ENCODE measurements around the gene MATR3. TPM values are rescaled to one million over a fixed set of nuclear protein-coding genes. Genes with fewer than 3 reads are reported as not detected.

Gene MATR3
- total RNA-seq, 2 donors from 2014 or later: 194 to 264 TPM

DNA sequence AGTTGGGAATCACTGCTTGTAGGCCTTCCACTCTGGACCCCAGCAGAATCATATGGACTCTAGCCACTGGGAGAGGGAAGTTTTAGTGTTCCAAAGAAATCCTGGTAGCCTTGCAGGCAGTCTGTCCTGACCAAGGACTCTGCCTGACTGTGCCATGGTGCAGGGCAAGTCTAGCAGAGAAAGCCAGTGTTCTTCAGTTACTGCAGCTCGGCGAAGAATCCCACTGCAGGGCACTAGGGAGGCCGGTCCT, 20.3 kb upstream of the MATR3 start:
- H3K4me3 ChIP-seq: peak overlapping the region; percentile 80
- TF ChIP-seq, protein P1, sequence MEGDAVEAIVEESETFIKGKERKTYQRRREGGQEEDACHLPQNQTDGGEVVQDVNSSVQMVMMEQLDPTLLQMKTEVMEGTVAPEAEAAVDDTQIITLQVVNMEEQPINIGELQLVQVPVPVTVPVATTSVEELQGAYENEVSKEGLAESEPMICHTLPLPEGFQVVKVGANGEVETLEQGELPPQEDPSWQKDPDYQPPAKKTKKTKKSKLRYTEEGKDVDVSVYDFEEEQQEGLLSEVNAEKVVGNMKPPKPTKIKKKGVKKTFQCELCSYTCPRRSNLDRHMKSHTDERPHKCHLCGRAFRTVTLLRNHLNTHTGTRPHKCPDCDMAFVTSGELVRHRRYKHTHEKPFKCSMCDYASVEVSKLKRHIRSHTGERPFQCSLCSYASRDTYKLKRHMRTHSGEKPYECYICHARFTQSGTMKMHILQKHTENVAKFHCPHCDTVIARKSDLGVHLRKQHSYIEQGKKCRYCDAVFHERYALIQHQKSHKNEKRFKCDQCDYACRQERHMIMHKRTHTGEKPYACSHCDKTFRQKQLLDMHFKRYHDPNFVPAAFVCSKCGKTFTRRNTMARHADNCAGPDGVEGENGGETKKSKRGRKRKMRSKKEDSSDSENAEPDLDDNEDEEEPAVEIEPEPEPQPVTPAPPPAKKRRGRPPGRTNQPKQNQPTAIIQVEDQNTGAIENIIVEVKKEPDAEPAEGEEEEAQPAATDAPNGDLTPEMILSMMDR (IDR thresholded peaks at IDR 0.05): no peak
- no peaks in the 10 kb centered on the region for H3K36me3 ChIP-seq
- H3K4me1 ChIP-seq (ENCODE audit: control insufficient read depth in 1 of 2, low read depth in 2 of 2): peaks cover 10 to 25% of the 10 kb centered on the region in 2 donors
- H3K27ac ChIP-seq: peak overlapping the region in 1 of 2 donors; percentile 52
- ATAC-seq (ENCODE audit: insufficient number of reproducible peaks, low FRiP score, low read depth) (no peak), DNase-seq (ENCODE audit: low spot score) (no peak)
- no peaks in the 10 kb centered on the region for H3K9me3 ChIP-seq
- no peaks in the 10 kb centered on the region for H3K27me3 ChIP-seq (replicated peaks; ENCODE audit: insufficient read depth)

DNA sequence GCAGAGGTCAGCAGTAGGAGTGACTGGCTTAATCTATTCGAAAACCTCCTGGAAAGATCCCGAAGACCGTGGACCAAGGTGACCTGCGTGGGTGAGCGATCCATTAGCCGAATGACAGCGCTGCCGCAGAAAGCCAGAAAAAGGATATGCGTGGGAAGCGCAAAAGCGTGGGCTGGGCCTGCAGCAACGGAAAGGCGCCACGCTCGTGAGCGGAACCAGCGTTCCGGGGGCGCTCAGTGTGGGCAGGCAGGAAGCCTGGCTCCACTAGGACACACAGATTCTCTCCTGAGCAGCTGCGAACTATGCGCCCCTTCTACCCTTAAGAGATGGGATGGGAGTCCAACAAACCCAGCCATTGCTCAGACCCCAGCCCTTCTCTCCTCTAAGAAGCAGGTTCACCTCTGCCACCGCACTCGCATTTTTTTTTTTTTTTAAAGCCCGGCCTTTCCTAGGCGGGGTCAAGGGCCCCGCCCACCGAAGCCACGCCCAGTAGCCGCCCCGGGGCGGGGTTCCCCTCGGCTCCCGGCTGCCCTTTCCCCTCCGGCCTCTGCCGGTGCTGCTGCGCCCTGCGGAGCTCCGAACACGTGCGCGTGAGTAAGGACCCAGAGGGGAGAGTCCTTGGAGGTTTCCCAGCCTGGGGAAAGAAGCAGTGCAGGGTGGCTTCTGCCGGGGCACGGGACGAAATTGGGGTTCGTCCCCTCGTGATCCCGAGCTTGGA, 19.8 kb upstream of the MATR3 start:
- H3K4me3 ChIP-seq: peak overlapping the region; percentile 80
- TF ChIP-seq, protein P1 (IDR thresholded peaks at IDR 0.05): peak; percentile 32
- peaks cover 10 to 25% of the 10 kb centered on the region in 2 donors for H3K4me1 ChIP-seq (ENCODE audit: control insufficient read depth in 1 of 2, low read depth in 2 of 2)

DNA sequence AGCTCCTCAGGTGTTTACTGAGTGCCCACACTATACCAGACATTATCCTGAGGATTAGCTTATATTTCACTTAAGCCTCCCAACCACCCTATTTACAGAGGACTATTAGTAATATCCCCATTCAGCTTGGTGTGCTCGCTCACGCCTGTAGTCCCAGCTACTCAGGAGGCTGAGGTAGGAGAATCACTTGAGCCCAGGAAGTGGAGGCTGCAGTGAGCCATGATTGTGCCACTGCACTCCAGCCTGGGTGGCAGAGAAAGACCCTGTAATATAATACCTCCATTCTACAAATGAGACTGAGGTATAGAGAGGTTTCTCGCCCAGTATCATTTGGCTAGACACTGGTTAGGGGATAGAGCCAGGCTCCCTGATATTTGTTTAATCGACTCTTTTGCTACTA, 18.0 kb upstream of the MATR3 start:
- Histone ChIP-seq H3K4me3 (no peak overlapping the region), H3K9me3 (no peaks in the 10 kb centered on the region), H3K4me1 (ENCODE audit: control insufficient read depth in 1 of 2, low read depth in 2 of 2) (peaks cover 10 to 25% of the 10 kb centered on the region in 2 donors), H3K36me3 (no peaks in the 10 kb centered on the region), H3K27me3 (replicated peaks; ENCODE audit: insufficient read depth) (no peaks in the 10 kb centered on the region), H3K27ac (no peak overlapping the region)
- DNase-seq (ENCODE audit: low spot score): no peak
- TF ChIP-seq, protein P1 (IDR thresholded peaks at IDR 0.05): no peak
- ATAC-seq (ENCODE audit: insufficient number of reproducible peaks, low FRiP score, low read depth): no peak

More for the DNA sequence above, 19.8 kb upstream of the MATR3 start:
- H3K27ac ChIP-seq: peak overlapping the region; percentile 36 to 52
- DNase-seq (ENCODE audit: low spot score): peak; percentile 31
- H3K9me3 ChIP-seq: no peaks in the 10 kb centered on the region
- H3K36me3 ChIP-seq: no peaks in the 10 kb centered on the region
- no peaks in the 10 kb centered on the region for H3K27me3 ChIP-seq (replicated peaks; ENCODE audit: insufficient read depth)
- peak; percentile 84 for ATAC-seq (ENCODE audit: insufficient number of reproducible peaks, low FRiP score, low read depth)

DNA sequence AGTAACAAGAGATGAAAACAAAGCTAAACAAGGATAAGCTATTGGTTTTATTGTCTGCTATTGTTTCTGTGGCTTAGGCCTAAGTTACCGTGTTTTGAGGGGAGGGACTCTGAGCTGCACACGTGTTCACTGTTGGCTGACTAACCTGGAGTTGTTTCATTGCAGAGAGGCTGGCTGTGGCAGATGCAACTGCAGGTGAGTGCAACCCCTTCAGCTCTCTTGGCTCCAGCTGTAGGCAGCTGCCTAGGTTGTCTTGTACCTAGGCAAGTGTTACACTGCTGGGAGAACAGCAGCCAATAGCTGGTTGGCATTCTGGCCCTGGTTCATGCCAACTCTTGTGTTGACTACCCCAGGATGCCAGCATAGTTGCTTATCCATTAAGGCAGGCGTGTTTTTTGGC, 17.6 kb upstream of the MATR3 start:
- no peak for DNase-seq (ENCODE audit: low spot score)
- TF ChIP-seq, protein P1 (IDR thresholded peaks at IDR 0.05): no peak
- no peak overlapping the region for H3K4me3 ChIP-seq
- H3K27me3 ChIP-seq (replicated peaks; ENCODE audit: insufficient read depth): no peaks in the 10 kb centered on the region
- peaks cover 10 to 24% of the 10 kb centered on the region in 2 donors for H3K4me1 ChIP-seq (ENCODE audit: control insufficient read depth in 1 of 2, low read depth in 2 of 2)
- H3K36me3 ChIP-seq: no peaks in the 10 kb centered on the region
- no peak overlapping the region for H3K27ac ChIP-seq
- H3K9me3 ChIP-seq: no peaks in the 10 kb centered on the region
- ATAC-seq (ENCODE audit: insufficient number of reproducible peaks, low FRiP score, low read depth): no peak

DNA sequence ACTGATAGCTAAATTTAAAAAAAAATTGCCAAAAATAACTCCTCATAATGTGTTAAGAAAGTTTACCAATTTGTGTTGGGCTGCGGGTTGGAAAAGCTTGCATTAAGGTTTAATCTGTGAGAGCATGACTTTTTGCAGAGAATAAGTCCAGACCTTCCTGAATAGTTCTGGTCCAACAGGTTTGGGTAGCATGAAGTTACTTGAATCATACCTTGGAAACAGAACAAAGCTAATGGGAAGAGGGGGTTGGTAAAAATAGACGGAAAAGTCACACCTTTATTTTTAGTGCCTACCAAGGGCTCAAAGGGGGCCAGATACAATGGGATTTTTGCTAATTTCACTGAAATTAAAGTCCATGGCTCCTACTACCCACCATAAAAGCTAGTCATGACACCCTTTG, 17.1 kb upstream of the MATR3 start:
- Histone ChIP-seq H3K4me1 (ENCODE audit: control insufficient read depth in 1 of 2, low read depth in 2 of 2) (peaks cover 10 to 21% of the 10 kb centered on the region in 2 donors), H3K9me3 (no peaks in the 10 kb centered on the region), H3K27ac (no peak overlapping the region), H3K4me3 (no peak overlapping the region), H3K27me3 (replicated peaks; ENCODE audit: insufficient read depth) (no peaks in the 10 kb centered on the region), H3K36me3 (no peaks in the 10 kb centered on the region)
- ATAC-seq (ENCODE audit: insufficient number of reproducible peaks, low FRiP score, low read depth) (no peak), DNase-seq (ENCODE audit: low spot score) (no peak)
- TF ChIP-seq, protein P1 (IDR thresholded peaks at IDR 0.05): no peak
